DND-41 (cell line): ENCODE measurements around the gene ADAM15.

ENCODE experiments used
- ATAC-seq: fragments of 200-7000 bp; cut with Tn5 transposase; 3 replicates; pipeline ENCODE4 v1.9.1; 2021; ENCODE audit warnings: low read depth; ENCODE audit not compliant: insufficient read depth
- DNase-seq: peaks from one replicate; pipeline ENCODE4 v3.0.0-alpha.2; 2020
- H2AFZ ChIP-seq: 2 replicates; pipeline ENCODE4 v1.6.0; 2012; ENCODE audit warnings: low read depth, low read length
- H3K27ac ChIP-seq: 2 replicates; pipeline ENCODE4 v1.5.1; 2012; ENCODE audit warnings: low read length, inconsistent platforms
- H3K27me3 ChIP-seq: fragments of 200-600 bp; sonication (generic); 2 replicates; pipeline ENCODE4 v1.6.0; 2012; ENCODE audit warnings: low read length, mild to moderate bottlenecking, inconsistent platforms; ENCODE audit not compliant: insufficient read depth, poor library complexity
- H3K36me3 ChIP-seq: 2 replicates; pipeline ENCODE4 v1.5.1; 2012; ENCODE audit warnings: low read length, inconsistent platforms; ENCODE audit not compliant: insufficient read depth
- H3K4me1 ChIP-seq: 2 replicates; pipeline ENCODE4 v1.5.1; 2012; ENCODE audit warnings: mild to moderate bottlenecking, low read length; ENCODE audit not compliant: insufficient read depth
- H3K4me2 ChIP-seq: 2 replicates; pipeline ENCODE4 v1.6.0; 2012; ENCODE audit warnings: mild to moderate bottlenecking, moderate library complexity, low read length, inconsistent platforms; ENCODE audit not compliant: insufficient read depth
- H3K4me3 ChIP-seq, 2 experiments: fragments of 200-600 bp in 1 of 2; shearing (Covaris generic) in 1 of 2; 2 replicates each; pipeline ENCODE4 v1.5.1; 2012 to 2016; ENCODE audit warnings: inconsistent platforms in 2 of 2, low read length in 2 of 2, mild to moderate bottlenecking in 2 of 2, low read depth in 1 of 2, moderate library complexity in 1 of 2
- H3K79me2 ChIP-seq: 2 replicates; pipeline ENCODE4 v1.6.0; 2012; ENCODE audit warnings: low read length, inconsistent platforms; ENCODE audit not compliant: insufficient read depth
- H3K9ac ChIP-seq: 2 replicates; pipeline ENCODE4 v1.6.0; 2012; ENCODE audit warnings: low read depth, mild to moderate bottlenecking, inconsistent platforms, low read length, moderate library complexity
- H3K9me3 ChIP-seq: 2 replicates; pipeline ENCODE4 v1.5.1; 2012; ENCODE audit warnings: low read length, moderate library complexity, mild to moderate bottlenecking, inconsistent platforms; ENCODE audit not compliant: insufficient read depth, severe bottlenecking
- H4K20me1 ChIP-seq: 2 replicates; pipeline ENCODE4 v1.6.0; 2012; ENCODE audit warnings: low read length; ENCODE audit not compliant: insufficient read depth
- CTCF ChIP-seq: IDR thresholded peaks from 2 replicates; pipeline ENCODE4 v1.5.1; 2012; ENCODE audit warnings: borderline replicate concordance, low read length, moderate library complexity, mild to moderate bottlenecking; ENCODE audit not compliant: poor library complexity, severe bottlenecking; ENCODE audit errors: extremely low read depth
- EZH2 ChIP-seq: IDR thresholded peaks from 3 replicates; pipeline ENCODE4 v1.6.1; 2012; ENCODE audit warnings: borderline replicate concordance, low read depth, mild to moderate bottlenecking, moderate library complexity, low read length, inconsistent platforms; ENCODE audit not compliant: severe bottlenecking

ADAM15 gene

GRCh38 chr1:155044812-155045657 lies 6.1 kb upstream of the ADAM15 start:
- ATAC-seq (peak; percentile 91), DNase-seq (peak; percentile 60)
- H3K9me3 ChIP-seq, result no peaks in the 10 kb centered on the region
- no peaks in the 10 kb centered on the region for H3K79me2 ChIP-seq
- no peak overlapping the region for H3K4me2 ChIP-seq
- peaks cover 32% of the 10 kb centered on the region for H3K27me3 ChIP-seq
- H2AFZ ChIP-seq, result no peak overlapping the region
- H3K4me3 ChIP-seq, result no peak overlapping the region
- TF ChIP-seq EZH2 (no peak), CTCF (peak; percentile 74)
- no peak overlapping the region for H3K9ac ChIP-seq
- H3K4me1 ChIP-seq, result no peaks in the 10 kb centered on the region
- no peaks in the 10 kb centered on the region for H3K36me3 ChIP-seq
- no peak overlapping the region for H3K27ac ChIP-seq
- peaks cover 5% of the 10 kb centered on the region; the same call in 1 of the 2 replicates for H4K20me1 ChIP-seq

DNA sequence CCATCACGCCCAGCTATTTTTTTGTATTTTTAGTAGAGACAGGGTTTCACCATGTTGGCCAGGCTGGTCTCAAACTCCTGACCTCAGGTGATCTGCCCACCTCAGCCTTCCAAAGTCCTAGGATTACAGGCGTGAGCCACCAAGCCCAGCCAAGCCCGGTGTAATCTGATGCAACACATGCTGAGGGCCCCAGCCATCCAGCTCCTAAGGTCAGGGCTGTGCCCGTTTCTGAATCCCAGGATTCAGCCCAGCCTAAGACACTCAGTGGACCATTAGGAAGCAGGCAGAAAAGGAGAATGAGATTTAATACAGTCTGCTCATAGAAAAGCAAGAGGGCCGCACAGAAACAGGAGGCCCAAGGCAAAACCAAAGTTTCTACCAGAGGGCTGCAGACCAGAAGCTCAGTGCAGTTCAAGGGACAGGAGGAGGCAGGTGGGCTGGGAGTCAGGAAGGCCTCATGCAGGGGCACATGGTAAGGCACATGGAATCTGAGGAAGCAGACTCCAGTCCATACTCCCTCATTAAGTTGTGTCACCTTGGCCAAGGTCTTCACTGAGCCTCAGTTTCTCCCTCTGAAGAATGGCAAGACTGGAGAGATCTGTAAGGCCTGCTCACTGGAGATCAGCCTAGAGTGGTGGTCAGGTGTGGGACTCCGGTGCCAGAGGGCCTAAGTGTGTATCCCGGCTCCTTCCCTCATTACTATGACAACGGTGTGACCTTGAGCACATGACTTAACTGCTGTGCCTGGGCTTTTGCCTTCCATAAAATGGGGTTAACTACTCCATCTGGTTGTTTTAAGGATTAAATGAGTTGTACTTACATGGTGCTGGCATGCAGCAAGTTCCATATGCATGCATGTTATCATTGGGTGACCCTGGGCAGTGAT lies 2.4 kb upstream of the ADAM15 start:
- H3K27ac ChIP-seq, result no peak overlapping the region
- H3K27me3 ChIP-seq, result peaks cover 37% of the 10 kb centered on the region
- no peak overlapping the region for H3K9ac ChIP-seq
- TF ChIP-seq CTCF (no peak), EZH2 (no peak)
- H3K9me3 ChIP-seq, result no peaks in the 10 kb centered on the region
- no peaks in the 10 kb centered on the region for H3K36me3 ChIP-seq
- DNase-seq (no peak), ATAC-seq (no peak)
- H3K4me1 ChIP-seq, result peaks cover 15% of the 10 kb centered on the region
- H2AFZ ChIP-seq, result no peak overlapping the region
- no peak overlapping the region for H3K4me3 ChIP-seq
- H3K4me2 ChIP-seq, result no peak overlapping the region
- H4K20me1 ChIP-seq, result peaks cover 11% of the 10 kb centered on the region
- H3K79me2 ChIP-seq, result no peaks in the 10 kb centered on the region

GRCh38 chr1:155049651-155050559 lies 1.2 kb upstream of the ADAM15 start:
- no peak overlapping the region for H3K4me2 ChIP-seq
- H3K4me3 ChIP-seq, result no peak overlapping the region
- H3K36me3 ChIP-seq, result no peaks in the 10 kb centered on the region
- peaks cover 15% of the 10 kb centered on the region for H3K4me1 ChIP-seq
- no peak for DNase-seq
- no peak overlapping the region for H3K27ac ChIP-seq
- H3K27me3 ChIP-seq, result peaks cover 32% of the 10 kb centered on the region
- no peak overlapping the region for H3K9ac ChIP-seq
- H4K20me1 ChIP-seq, result peaks cover 6% of the 10 kb centered on the region
- TF ChIP-seq CTCF (no peak), EZH2 (no peak)
- H3K79me2 ChIP-seq, result no peaks in the 10 kb centered on the region
- H2AFZ ChIP-seq, result no peak overlapping the region
- no peaks in the 10 kb centered on the region for H3K9me3 ChIP-seq
- no peak for ATAC-seq
